A172 (cell line): ENCODE results near the gene GPR146. TPM values are rescaled to one million over a fixed set of nuclear protein-coding genes. Genes with fewer than 3 reads are reported as not detected.

ENCODE experiments used
- DNase-seq: peaks from one replicate; pipeline ENCODE4 v3.0.0-alpha.2; 2015; ENCODE audit warnings: low spot score
- total RNA-seq: library from RNA; depleted of rRNA; stranded (reverse); fragments of >200 nt; shearing (Covaris generic); gene quantifications from 2 replicates; pipeline ENCODE4 v1.2.3, GENCODE V29; 2014

Gene GPR146
- total RNA-seq, 1 experiment from 2014 or later: 1.1 TPM

GRCh38 chr7:1076184-1077072, 32.1 kb downstream of the GPR146 start:
- DNase-seq: no peak

- DNase-seq: no peak
Observed at GRCh38 chr7:1078519-1078918, 34.2 kb downstream of the GPR146 start.

- no peak for DNase-seq
Observed at GRCh38 chr7:1078985-1079384, 34.6 kb downstream of the GPR146 start.

- DNase-seq: no peak
Observed at GRCh38 chr7:1079546-1079945, 35.2 kb downstream of the GPR146 start.

GRCh38 chr7:1080252-1080920, 36.0 kb downstream of the GPR146 start:
- DNase-seq: no peak

- DNase-seq: no peak
Observed at GRCh38 chr7:1080921-1081255, 36.5 kb downstream of the GPR146 start.

- DNase-seq: no peak
Observed at GRCh38 chr7:1081336-1081735, 37.0 kb downstream of the GPR146 start.

GRCh38 chr7:1081931-1082401, 37.6 kb downstream of the GPR146 start:
- DNase-seq: peak; percentile 79

GRCh38 chr7:1083729-1084657, 39.6 kb downstream of the GPR146 start:
- no peak for DNase-seq

- no peak for DNase-seq
Observed at GRCh38 chr7:1085266-1085665, 40.9 kb downstream of the GPR146 start.

GRCh38 chr7:1085910-1086421, 41.6 kb downstream of the GPR146 start:
- peak; percentile 18 for DNase-seq

GRCh38 chr7:1086588-1087464, 42.5 kb downstream of the GPR146 start:
- peak; percentile 74 for DNase-seq

GRCh38 chr7:1087465-1087814, 43.1 kb downstream of the GPR146 start:
- DNase-seq: no peak

GRCh38 chr7:1087952-1088920, 43.9 kb downstream of the GPR146 start, which contains the start of gene GPER1:
Gene GPER1 (plus strand): TSS chr7:1088113. CDS start chr7:1091729, 3,616 bp downstream.
- DNase-seq: peak; percentile 77

GRCh38 chr7:1090236-1090635, 45.9 kb downstream of the GPR146 start:
- no peak for DNase-seq

GRCh38 chr7:1090686-1091643, 46.6 kb downstream of the GPR146 start:
- peak; percentile 56 for DNase-seq

- no peak for DNase-seq
Observed at GRCh38 chr7:1091644-1092027, 47.3 kb downstream of the GPR146 start.

- no peak for DNase-seq
Observed at GRCh38 chr7:1092161-1092632, 47.9 kb downstream of the GPR146 start.
